IMR-90 (cell line): ENCODE measurements around the gene PADI1. TPM values are rescaled to one million over a fixed set of nuclear protein-coding genes. Genes with fewer than 3 reads are reported as not detected.

Experiments used
- ATAC-seq: fragments of 200-7000 bp; cut with Tn5 transposase; 2 replicates; pipeline ENCODE4 v1.9.1; 2020; ENCODE audit warnings: low read depth, mild to moderate bottlenecking, moderate library complexity
- BruUV-seq: library from RNA; stranded (reverse); fragments of 400-500 nt; replicated peaks from 2 replicates; lab custom pipeline; 2021; lab: Mats Ljungman, UMichigan
- CTCF ChIA-PET: fragments of 300-600 bp; formaldehyde crosslinking; extraction: SDS; loops from one replicate; lab custom pipeline; 2021; ENCODE audit warnings: antibody characterized with exemption; lab: Yijun Ruan, JAX
- POLR2A ChIA-PET: fragments of 300-600 bp; sonication (Branson Sonifier 250); formaldehyde crosslinking; loops from one replicate; lab custom pipeline; 2022; ENCODE audit warnings: antibody characterized with exemption; ENCODE audit not compliant: unreplicated experiment; lab: Charles Lee
- DNase-seq: peaks from one replicate; pipeline ENCODE4 v3.0.0; 2013
- H2AFZ ChIP-seq: replicated peaks from 2 replicates; pipeline ENCODE3; 2013; ENCODE audit warnings: low read length, mild to moderate bottlenecking; ENCODE audit not compliant: poor library complexity
- H2AK5ac ChIP-seq: 2 replicates; pipeline ENCODE4 v1.6.1; 2013; ENCODE audit warnings: low read depth, low read length, inconsistent platforms
- H2AK9ac ChIP-seq: replicated peaks from 2 replicates; pipeline ENCODE3; 2013; ENCODE audit warnings: mild to moderate bottlenecking, low read depth, low read length, moderate library complexity; ENCODE audit not compliant: poor library complexity
- H2BK120ac ChIP-seq: 2 replicates; pipeline ENCODE4 v1.6.1; 2013; ENCODE audit warnings: low read depth, low read length, inconsistent platforms
- H2BK15ac ChIP-seq: 3 replicates; pipeline ENCODE4 v1.6.1; 2013; ENCODE audit warnings: low read depth, low read length, inconsistent platforms
- H2BK20ac ChIP-seq: 2 replicates; pipeline ENCODE4 v1.6.1; 2013; ENCODE audit warnings: low read depth, mild to moderate bottlenecking, inconsistent platforms, low read length, moderate library complexity
- H2BK5ac ChIP-seq: 2 replicates; pipeline ENCODE4 v1.6.1; 2013; ENCODE audit warnings: mild to moderate bottlenecking, low read depth, low read length, inconsistent platforms; ENCODE audit not compliant: poor library complexity, severe bottlenecking
- H3K14ac ChIP-seq: replicated peaks from 2 replicates; pipeline ENCODE4 v1.6.1; 2013; ENCODE audit warnings: low read depth, low read length, inconsistent platforms
- H3K18ac ChIP-seq: 2 replicates; pipeline ENCODE4 v1.6.1; 2013; ENCODE audit warnings: low read depth, low read length, control low read depth
- H3K23ac ChIP-seq: 2 replicates; pipeline ENCODE4 v1.6.1; 2013; ENCODE audit warnings: low read depth, low read length, inconsistent platforms
- H3K27ac ChIP-seq: 2 replicates; pipeline ENCODE4 v1.5.1; 2013; ENCODE audit warnings: mild to moderate bottlenecking, control low read depth, low read length; ENCODE audit not compliant: insufficient read depth
- H3K27me3 ChIP-seq: 2 replicates; pipeline ENCODE4 v1.6.1; 2013; ENCODE audit warnings: low read length; ENCODE audit not compliant: control insufficient read depth, insufficient read depth
- H3K36me3 ChIP-seq: 2 replicates; pipeline ENCODE4 v1.6.1; 2013; ENCODE audit warnings: low read length, mixed read lengths; ENCODE audit not compliant: control insufficient read depth, insufficient read depth
- H3K4ac ChIP-seq: 2 replicates; pipeline ENCODE4 v1.6.1; 2013; ENCODE audit warnings: low read depth, low read length, inconsistent platforms
- H3K4me1 ChIP-seq: 2 replicates; pipeline ENCODE4 v1.6.1; 2013; ENCODE audit warnings: low read length, mixed read lengths; ENCODE audit not compliant: control insufficient read depth, insufficient read depth
- H3K4me2 ChIP-seq: 2 replicates; pipeline ENCODE4 v1.6.1; 2013; ENCODE audit warnings: low read depth, mild to moderate bottlenecking, control low read depth, low read length, moderate library complexity
- H3K4me3 ChIP-seq: 2 replicates; pipeline ENCODE4 v1.5.1; 2013; ENCODE audit warnings: low read depth, mild to moderate bottlenecking, control low read depth, low read length, moderate library complexity; ENCODE audit not compliant: insufficient read depth
- H3K56ac ChIP-seq: 2 replicates; pipeline ENCODE4 v1.6.1; 2013; ENCODE audit warnings: low read length, inconsistent platforms; ENCODE audit not compliant: insufficient read depth; ENCODE audit errors: extremely low read depth
- H3K79me1 ChIP-seq, 2 experiments: 2 replicates each; pipeline ENCODE4 v1.6.1; 2013; ENCODE audit warnings: low read length in 2 of 2, inconsistent platforms in 1 of 2, low read depth in 1 of 2
- H3K9ac ChIP-seq: 2 replicates; pipeline ENCODE4 v1.6.1; 2013; ENCODE audit warnings: low read depth, low read length, control low read depth
- H3K9me1 ChIP-seq: 2 replicates; pipeline ENCODE4 v1.6.1; 2013; ENCODE audit warnings: low read length, inconsistent platforms; ENCODE audit not compliant: insufficient read depth
- H3K9me3 ChIP-seq: 2 replicates; pipeline ENCODE4 v1.6.1; 2013; ENCODE audit warnings: low read length; ENCODE audit not compliant: control insufficient read depth, insufficient read depth
- H4K20me1 ChIP-seq: 2 replicates; pipeline ENCODE4 v1.6.1; 2013; ENCODE audit warnings: low read length, inconsistent platforms; ENCODE audit not compliant: insufficient read depth
- H4K5ac ChIP-seq: 2 replicates; pipeline ENCODE4 v1.6.1; 2013; ENCODE audit warnings: mild to moderate bottlenecking, low read depth, low read length, control low read depth
- H4K8ac ChIP-seq, 2 experiments: 2 replicates each; pipeline ENCODE4 v1.6.1; 2013; ENCODE audit warnings: low read depth in 2 of 2, low read length in 2 of 2, control low read depth in 1 of 2, inconsistent platforms in 1 of 2
- H4K91ac ChIP-seq: 2 replicates; pipeline ENCODE4 v1.6.1; 2013; ENCODE audit warnings: low read depth, low read length, inconsistent platforms; ENCODE audit not compliant: insufficient read depth
- BHLHE40 ChIP-seq: fragments of 150-350 bp; IDR thresholded peaks from 2 replicates; pipeline ENCODE4 v1.6.1; 2016; ENCODE audit warnings: mild to moderate bottlenecking, low read depth, low read length
- CEBPB ChIP-seq: IDR thresholded peaks from 2 replicates; pipeline ENCODE4 v1.6.1; 2012; ENCODE audit warnings: low read depth, low read length, improper control_type of control experiment
- CHD1 ChIP-seq: IDR thresholded peaks from 2 replicates; pipeline ENCODE4 v1.6.1; 2012; ENCODE audit warnings: low read depth, low read length, improper control_type of control experiment
- ELK1 ChIP-seq: fragments of 150-350 bp; IDR thresholded peaks from 2 replicates; pipeline ENCODE4 v1.6.1; 2016; ENCODE audit warnings: low read depth, mild to moderate bottlenecking, low read length, moderate library complexity, borderline replicate concordance
- FOS ChIP-seq: fragments of 150-350 bp; IDR thresholded peaks from 2 replicates; pipeline ENCODE4 v1.6.1; 2016; ENCODE audit warnings: low read depth, low read length
- MAFK ChIP-seq: IDR thresholded peaks from 2 replicates; pipeline ENCODE4 v1.6.1; 2012; ENCODE audit warnings: low read depth, low read length, improper control_type of control experiment
- MAZ ChIP-seq: IDR thresholded peaks from 2 replicates; pipeline ENCODE4 v1.6.1; 2012; ENCODE audit warnings: low read depth, mild to moderate bottlenecking, low read length, improper control_type of control experiment, moderate library complexity, borderline replicate concordance
- MXI1 ChIP-seq: IDR thresholded peaks from 2 replicates; pipeline ENCODE4 v1.6.1; 2012; ENCODE audit warnings: low read depth, mild to moderate bottlenecking, low read length, moderate library complexity, borderline replicate concordance
- NFE2L2 ChIP-seq: fragments of 150-350 bp; IDR thresholded peaks from 2 replicates; pipeline ENCODE4 v1.6.1; 2016; ENCODE audit warnings: low read depth, mild to moderate bottlenecking, low read length
- POLR2A ChIP-seq: IDR thresholded peaks from 2 replicates; pipeline ENCODE4 v1.6.1; 2012; ENCODE audit warnings: mild to moderate bottlenecking, low read depth, low read length
- RAD21 ChIP-seq: IDR thresholded peaks from 2 replicates; pipeline ENCODE4 v1.6.1; 2012; ENCODE audit warnings: low read length, improper control_type of control experiment
- RCOR1 ChIP-seq: IDR thresholded peaks from 2 replicates; pipeline ENCODE4 v1.6.1; 2012; ENCODE audit warnings: mild to moderate bottlenecking, low read length, improper control_type of control experiment; ENCODE audit not compliant: insufficient replicate concordance
- RFX5 ChIP-seq: IDR thresholded peaks from 2 replicates; pipeline ENCODE4 v1.8.0; 2012; ENCODE audit warnings: low read depth, mild to moderate bottlenecking, low read length, moderate library complexity
- SMC3 ChIP-seq: fragments of 150-350 bp; IDR thresholded peaks from 2 replicates; pipeline ENCODE4 v1.6.1; 2016; ENCODE audit warnings: low read depth, mild to moderate bottlenecking, antibody characterized with exemption, low read length, moderate library complexity
- USF2 ChIP-seq: fragments of 150-350 bp; IDR thresholded peaks from 2 replicates; pipeline ENCODE4 v1.6.1; 2017; ENCODE audit warnings: mild to moderate bottlenecking, antibody characterized with exemption, low read length, low read depth
- WGBS, 2 experiments: methylation state at CpG; one replicate each; pipeline versions ENCODE4 v1.1.5 to v1.1.7; 2013; ENCODE audit warnings: missing lambda C conversion rate in 2 of 2; ENCODE audit not compliant: insufficient read length in 1 of 2; ENCODE audit errors: extremely low coverage in 2 of 2; 5-methylcytosine and 5-hydroxymethylcytosine counted together
- dilution Hi-C: fragments of 300-500 bp; cut with HindIII; formaldehyde crosslinking; loops from one replicate; pipeline ENCODE4 v1.14.3; 2018; ENCODE audit warnings: low sequenced_read_pairs; ENCODE audit not compliant: unreplicated experiment
- in situ Hi-C: fragments of 300-500 bp; cut with MboI; formaldehyde crosslinking; loops from 3 replicates; pipeline ENCODE4 v1.14.3; 2019; ENCODE audit warnings: low sequenced_read_pairs, inconsistent platforms, mixed read lengths
- intact Hi-C: fragments of 100-400 bp; cut with micrococcal nuclease; formaldehyde crosslinking; loops from 2 replicates; pipeline ENCODE4 v1.10.0; 2022
- polyA plus RNA-seq, 3 experiments: library from polyadenylated mRNA; depleted of rRNA; stranded (reverse); fragments of >200 nt; gene quantifications; 2 replicates each; pipeline ENCODE4 v1.2.3, GENCODE V29; 2012; ENCODE audit warnings: low replicate concordance in 1 of 3
- total RNA-seq: library from RNA; depleted of rRNA; stranded (reverse); fragments of >200 nt; gene quantifications from 2 replicates; pipeline ENCODE4 v1.2.3, GENCODE V29; 2012
- TF ChIP-seq, protein P1 (sequence below): conservative IDR thresholded peaks from 2 replicates; pipeline ENCODE4 v1.5.1; 2012; ENCODE audit warnings: mild to moderate bottlenecking, low read depth, low read length, improper control_type of control experiment

The PADI1 gene
- total and polyA plus RNA-seq, 2 of the 4 experiments (the other 2 are of a cell fraction): 0.17 TPM; not detected in 1

GRCh38 chr1:17276568-17276967, 71.6 kb downstream of the PADI1 start:
- Histone ChIP-seq H2BK20ac (no peak overlapping the region), H4K5ac (no peak overlapping the region), H3K9me1 (no peaks in the 10 kb centered on the region), H3K4me2 (no peak overlapping the region), H3K23ac (no peak overlapping the region), H3K79me1 (no peaks in the 10 kb centered on the region), H3K27ac (no peak overlapping the region), H3K36me3 (no peaks in the 10 kb centered on the region), H3K27me3 (peaks cover 25% of the 10 kb centered on the region), H3K56ac (no peak overlapping the region), H3K14ac (no peak overlapping the region), H2AK9ac (no peak overlapping the region), H2BK15ac (no peak overlapping the region), H2AK5ac (no peak overlapping the region), H4K20me1 (no peaks in the 10 kb centered on the region), H3K9me3 (no peaks in the 10 kb centered on the region), H3K4me1 (no peaks in the 10 kb centered on the region), H2AFZ (no peak overlapping the region), H3K9ac (no peak overlapping the region; the same call in 1 of the 2 replicates), H4K8ac (no peak overlapping the region), H3K4me3 (no peak overlapping the region), H3K4ac (no peak overlapping the region), H4K91ac (no peak overlapping the region), H2BK120ac (no peak overlapping the region), H3K18ac (no peak overlapping the region), H2BK5ac (no peak overlapping the region)
- ChIA-PET POLR2A (interaction anchor here (0.5 kb wide), 1 partner anchor 100 kb away, joined by 3 read pairs; no protein-coding TSS in a partner anchor), CTCF (no interaction called here)
- in situ Hi-C loops (no loop called here), dilution Hi-C loops (no loop called here), intact Hi-C loops (no loop called here)
- BruUV-seq: no TSS peak
- ATAC-seq: no peak
- TF ChIP-seq RAD21 (no peak), RFX5 (no peak), MAFK (no peak), CEBPB (no peak), RCOR1 (no peak), POLR2A (no peak), NFE2L2 (no peak), BHLHE40 (no peak), USF2 (no peak), SMC3 (no peak), FOS (no peak), MXI1 (no peak), CHD1 (no peak), MAZ (no peak), ELK1 (no peak)
- TF ChIP-seq, protein P1, sequence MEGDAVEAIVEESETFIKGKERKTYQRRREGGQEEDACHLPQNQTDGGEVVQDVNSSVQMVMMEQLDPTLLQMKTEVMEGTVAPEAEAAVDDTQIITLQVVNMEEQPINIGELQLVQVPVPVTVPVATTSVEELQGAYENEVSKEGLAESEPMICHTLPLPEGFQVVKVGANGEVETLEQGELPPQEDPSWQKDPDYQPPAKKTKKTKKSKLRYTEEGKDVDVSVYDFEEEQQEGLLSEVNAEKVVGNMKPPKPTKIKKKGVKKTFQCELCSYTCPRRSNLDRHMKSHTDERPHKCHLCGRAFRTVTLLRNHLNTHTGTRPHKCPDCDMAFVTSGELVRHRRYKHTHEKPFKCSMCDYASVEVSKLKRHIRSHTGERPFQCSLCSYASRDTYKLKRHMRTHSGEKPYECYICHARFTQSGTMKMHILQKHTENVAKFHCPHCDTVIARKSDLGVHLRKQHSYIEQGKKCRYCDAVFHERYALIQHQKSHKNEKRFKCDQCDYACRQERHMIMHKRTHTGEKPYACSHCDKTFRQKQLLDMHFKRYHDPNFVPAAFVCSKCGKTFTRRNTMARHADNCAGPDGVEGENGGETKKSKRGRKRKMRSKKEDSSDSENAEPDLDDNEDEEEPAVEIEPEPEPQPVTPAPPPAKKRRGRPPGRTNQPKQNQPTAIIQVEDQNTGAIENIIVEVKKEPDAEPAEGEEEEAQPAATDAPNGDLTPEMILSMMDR: no peak
- no CpG with 5 or more reads among the region's 11 CpGs for WGBS, 2 experiments
- peak; percentile 30 for DNase-seq
